A549 (cell line): Measurements from ENCODE around the gene LRP3. TPM values are rescaled to one million over a fixed set of nuclear protein-coding genes. Genes with fewer than 3 reads are reported as not detected.

Experiments used
- ATAC-seq, 2 experiments: fragments of 200-7000 bp in 1 of 2; fragments of >200 bp in 1 of 2; cut with Nextera tagmentation in 1 of 2; cut with Tn5 transposase in 1 of 2; 3 replicates each; pipeline versions ENCODE4 v1.8.0 to v1.9.1; 2018 to 2020; ENCODE audit warnings: mild to moderate bottlenecking in 1 of 2, moderate library complexity in 1 of 2
- CTCF ChIA-PET: fragments of 300-600 bp; sonication (Branson Sonifier 250); formaldehyde crosslinking; extraction: SDS; loops from one replicate; lab custom pipeline; 2021; ENCODE audit warnings: antibody characterized with exemption, inconsistent platforms; lab: Yijun Ruan, JAX
- POLR2A ChIA-PET: fragments of 350-600 bp; formaldehyde crosslinking; extraction: SDS; loops from one replicate; lab custom pipeline; 2021; ENCODE audit warnings: antibody characterized with exemption, inconsistent platforms; lab: Yijun Ruan, JAX
- DNase-seq, 2 experiments: peaks; one replicate each; pipeline versions ENCODE4 v3.0.0 to v3.0.0-alpha.2; 2011 to 2016; ENCODE audit warnings: low read depth in 1 of 2, low spot score in 1 of 2
- FAIRE-seq: peaks from 2 replicates; lab custom pipeline; 2011; peaks lifted over from hg19 to GRCh38; lab: Jason Lieb, UNC
- H3K27ac ChIP-seq, 2 experiments: fragments of >200 bp; sonication (Bioruptor Twin); formaldehyde crosslinking; 3 replicates each; pipeline ENCODE4 v1.5.1; 2016 to 2017
- H3K4me1 ChIP-seq: fragments of >200 bp; sonication (Bioruptor Twin); formaldehyde crosslinking; 3 replicates; pipeline ENCODE4 v1.6.1; 2016
- H3K4me2 ChIP-seq: fragments of >200 bp; sonication (Bioruptor Twin); formaldehyde crosslinking; 3 replicates; pipeline ENCODE4 v1.6.1; 2016
- H3K4me3 ChIP-seq: fragments of >200 bp; sonication (Bioruptor Twin); formaldehyde crosslinking; 3 replicates; pipeline ENCODE4 v1.5.1; 2016
- H3K9me3 ChIP-seq: fragments of >200 bp; sonication (Bioruptor Twin); formaldehyde crosslinking; 3 replicates; pipeline ENCODE4 v1.6.1; 2016
- BCL3 ChIP-seq: fragments of >200 bp; sonication (Bioruptor Twin); formaldehyde crosslinking; IDR thresholded peaks from 3 replicates; pipeline ENCODE4 v1.6.1; 2016
- BHLHE40 ChIP-seq: IDR thresholded peaks from 2 replicates; pipeline ENCODE4 v1.6.1; 2012; ENCODE audit warnings: low read depth, low read length, inconsistent platforms
- CBX8 ChIP-seq: fragments of 200-600 bp; sonication (generic); IDR thresholded peaks from 2 replicates; pipeline ENCODE4 v1.6.1; 2016
- CHD2 ChIP-seq: fragments of 150-350 bp; IDR thresholded peaks from 2 replicates; pipeline ENCODE4 v1.6.1; 2014; ENCODE audit warnings: low read length; ENCODE audit not compliant: partially characterized antibody
- EHF ChIP-seq: fragments of 250-450 bp; sonication (Bioruptor Pico); IDR thresholded peaks from 2 replicates; pipeline ENCODE4 v1.5.0; 2020; ENCODE audit warnings: mild to moderate bottlenecking
- EHMT2 ChIP-seq: fragments of 200-600 bp; sonication (generic); IDR thresholded peaks from 2 replicates; pipeline ENCODE4 v1.6.1; 2016; ENCODE audit warnings: antibody characterized with exemption, low read depth, mild to moderate bottlenecking, moderate library complexity
- ELK1 ChIP-seq: fragments of 150-350 bp; IDR thresholded peaks from 2 replicates; pipeline ENCODE4 v1.6.1; 2014; ENCODE audit warnings: low read depth, mild to moderate bottlenecking, low read length
- ESRRA ChIP-seq: fragments of 150-350 bp; IDR thresholded peaks from 2 replicates; pipeline ENCODE4 v1.6.1; 2014; ENCODE audit warnings: mild to moderate bottlenecking, low read length, borderline replicate concordance
- FOSB ChIP-seq: fragments of 250-450 bp; sonication (Bioruptor Pico); IDR thresholded peaks from 2 replicates; pipeline ENCODE4 v1.5.0; 2020; ENCODE audit warnings: mild to moderate bottlenecking, moderate library complexity
- FOSL2 ChIP-seq, 2 experiments: fragments of 450-650 bp in 1 of 2; fragments of >200 bp in 1 of 2; sonication (Bioruptor Twin) in 1 of 2; formaldehyde crosslinking; IDR thresholded peaks; 2 replicates each; pipeline versions ENCODE4 v1.5.0 to v1.6.1; 2016 to 2020; ENCODE audit warnings: mild to moderate bottlenecking in 1 of 2, moderate library complexity in 1 of 2
- HEYL ChIP-seq: fragments of 250-450 bp; sonication (Bioruptor Pico); IDR thresholded peaks from 2 replicates; pipeline ENCODE4 v1.8.0; 2021; ENCODE audit warnings: mild to moderate bottlenecking, moderate library complexity
- HOXB13 ChIP-seq: fragments of 250-450 bp; sonication (Bioruptor Pico); IDR thresholded peaks from 2 replicates; pipeline ENCODE4 v1.5.0; 2020; ENCODE audit warnings: low read depth, mild to moderate bottlenecking, moderate library complexity
- JUN ChIP-seq, 2 experiments: fragments of >200 bp; sonication (Bioruptor Twin); formaldehyde crosslinking; IDR thresholded peaks; 2 replicates in 1 of 2; 3 replicates in 1 of 2; pipeline ENCODE4 v1.6.1; 2016 to 2017
- MAFK ChIP-seq: fragments of 450-650 bp; IDR thresholded peaks from 2 replicates; pipeline ENCODE4 v1.6.1; 2014; ENCODE audit not compliant: partially characterized antibody
- MAZ ChIP-seq: fragments of 150-350 bp; IDR thresholded peaks from 2 replicates; pipeline ENCODE4 v1.6.1; 2014; ENCODE audit warnings: antibody characterized with exemption, low read depth, low read length, borderline replicate concordance
- MYC ChIP-seq: IDR thresholded peaks from 2 replicates; pipeline ENCODE4 v1.6.1; 2012; ENCODE audit warnings: mild to moderate bottlenecking, inconsistent platforms, low read length, improper control_type of control experiment, borderline replicate concordance
- NFE2L2 ChIP-seq: fragments of 150-350 bp; conservative IDR thresholded peaks from 2 replicates; pipeline ENCODE4 v1.6.1; 2014; ENCODE audit warnings: low read length
- PBX3 ChIP-seq: IDR thresholded peaks from 2 replicates; pipeline ENCODE4 v1.6.1; 2012
- PHF8 ChIP-seq: fragments of 200-600 bp; sonication (generic); IDR thresholded peaks from 2 replicates; pipeline ENCODE4 v1.6.1; 2016; ENCODE audit warnings: low read depth, mild to moderate bottlenecking, antibody characterized with exemption, moderate library complexity, borderline replicate concordance
- RAD21 ChIP-seq, 2 experiments: fragments of >200 bp in 1 of 2; sonication (Bioruptor Twin) in 1 of 2; formaldehyde crosslinking in 1 of 2; IDR thresholded peaks in 1 of 2; conservative IDR thresholded peaks in 1 of 2; 2 replicates in 1 of 2; 3 replicates in 1 of 2; pipeline ENCODE4 v1.6.1; 2012 to 2018; ENCODE audit warnings: inconsistent platforms in 1 of 2
- RARB ChIP-seq: fragments of 250-450 bp; sonication (Bioruptor Pico); IDR thresholded peaks from 2 replicates; pipeline ENCODE4 v1.8.0; 2021; ENCODE audit warnings: mild to moderate bottlenecking, moderate library complexity
- RCOR1 ChIP-seq: fragments of 150-350 bp; IDR thresholded peaks from 2 replicates; pipeline ENCODE4 v1.6.1; 2014; ENCODE audit warnings: antibody characterized with exemption, low read length, low read depth
- RFX5 ChIP-seq: fragments of 450-650 bp; IDR thresholded peaks from 2 replicates; pipeline ENCODE4 v1.7.1; 2014; ENCODE audit warnings: antibody characterized with exemption, mild to moderate bottlenecking, moderate library complexity
- SMC3 ChIP-seq: fragments of >200 bp; sonication (Bioruptor Twin); formaldehyde crosslinking; IDR thresholded peaks from 3 replicates; pipeline ENCODE4 v1.6.1; 2018; ENCODE audit warnings: inconsistent platforms
- TFCP2L1 ChIP-seq: fragments of 250-450 bp; sonication (Bioruptor Pico); IDR thresholded peaks from 2 replicates; pipeline ENCODE4 v1.5.0; 2021; ENCODE audit warnings: mild to moderate bottlenecking
- TP53 ChIP-seq: fragments of 250-450 bp; sonication (Bioruptor Pico); IDR thresholded peaks from 2 replicates; pipeline ENCODE4 v1.5.0; 2021; ENCODE audit warnings: mild to moderate bottlenecking, moderate library complexity
- USF2 ChIP-seq: fragments of 450-650 bp; IDR thresholded peaks from 2 replicates; pipeline ENCODE4 v1.6.1; 2014; ENCODE audit warnings: antibody characterized with exemption
- ZC3H11A ChIP-seq: fragments of 450-650 bp; IDR thresholded peaks from 2 replicates; pipeline ENCODE4 v1.6.1; 2014; ENCODE audit warnings: antibody characterized with exemption, mild to moderate bottlenecking
- WGBS: methylation state at CpG from one replicate; pipeline ENCODE4 v1.1.6; 2017; ENCODE audit errors: missing lambda C conversion rate; 5-methylcytosine and 5-hydroxymethylcytosine counted together
- polyA plus RNA-seq, 4 experiments: library from polyadenylated mRNA; depleted of rRNA in 3 of 4; stranded (reverse); fragments of >200 nt; fragmentation: RNase III in 1 of 4; extraction: RNeasy Plus Mini Kit Qiagen cat#74134 plus additional on column Dnase treatment in 1 of 4; gene quantifications; 2 replicates in 3 of 4; 3 replicates in 1 of 4; pipeline ENCODE4 v1.2.3, GENCODE V29; 2011 to 2017

LRP3 gene
- polyA plus RNA-seq, 2 of the 4 experiments (the other 2 are of a cell fraction), result 10.9 to 25.1 TPM

- peaks cover 13% of the 10 kb centered on the region for H3K4me1 ChIP-seq
- no peak for DNase-seq
- TF ChIP-seq RARB (CRISPR knock-in tag) (no peak), MAFK (no peak), ELK1 (no peak), PBX3 (no peak)
- ATAC-seq, result no peak
- FAIRE-seq, result no peak
- POLR2A ChIA-PET, result interaction anchor here (1.1 kb wide), 1 partner anchor 50 kb away, joined by 4 read pairs; the partner anchor contains the start of gene CEBPA
- no peaks in the 10 kb centered on the region for H3K9me3 ChIP-seq
- no peak overlapping the region for H3K4me2 ChIP-seq
- 53% methylated on average over 4 of the region's 4 CpGs for WGBS
- H3K27ac ChIP-seq, result no peak overlapping the region
- H3K4me3 ChIP-seq, result no peak overlapping the region
- CTCF ChIA-PET, result interaction anchor here (0.9 to 11.5 kb wide), 10 partner anchors 8 to 525 kb away, joined by 3 to 105 read pairs (median 8); partner anchors contain the start of gene CEBPA
These were observed 58.4 kb downstream of the LRP3 start for GRCh38 chr19:33252418-33252962.

- DNase-seq (no peak), FAIRE-seq (no peak), ATAC-seq (no peak)
- no peak overlapping the region for H3K4me3 ChIP-seq
- CTCF ChIA-PET, result interaction anchor here (0.9 to 11.5 kb wide), 8 partner anchors 11 to 165 kb away, joined by 3 to 105 read pairs (median 8); partner anchors contain the start of gene CEBPA
- peaks cover 4% of the 10 kb centered on the region; the same call in 1 of the 3 replicates for H3K9me3 ChIP-seq
- no peak overlapping the region for H3K4me2 ChIP-seq
- WGBS, result 61% methylated on average over 6 of the region's 8 CpGs
- H3K27ac ChIP-seq, result no peak overlapping the region
- TF ChIP-seq FOSL2 (IDR thresholded peaks at IDR 0.05) (no peak), FOSL2 (CRISPR knock-in tag; IDR thresholded peaks at IDR 0.05) (no peak), JUN (IDR thresholded peaks at IDR 0.05) (no peak), RAD21 (conservative IDR thresholded peaks at IDR 0.05 in 1 of 2, IDR thresholded peaks at IDR 0.05 in 1 of 2) (no peak), CHD2 (no peak), HEYL (CRISPR knock-in tag) (no peak), RCOR1 (no peak), EHMT2 (no peak), HOXB13 (CRISPR knock-in tag) (no peak)
- POLR2A ChIA-PET, result interaction anchor here (1.1 kb wide), 1 partner anchor 49 kb away, joined by 4 read pairs; the partner anchor contains the start of gene CEBPA
- H3K4me1 ChIP-seq, result peaks cover 13% of the 10 kb centered on the region
These were observed 58.8 kb downstream of the LRP3 start for GRCh38 chr19:33252971-33253370.

- Histone ChIP-seq H3K4me2 (no peak overlapping the region), H3K9me3 (peaks cover 12% of the 10 kb centered on the region; the same call in 2 of the 3 replicates), H3K4me1 (peaks cover 8% of the 10 kb centered on the region), H3K27ac (no peak overlapping the region), H3K4me3 (no peak overlapping the region)
- DNase-seq (no peak), FAIRE-seq (no peak), ATAC-seq (peak; percentile 11 to 24; a peak in 3 of 6 replicates)
- TF ChIP-seq TFCP2L1 (CRISPR knock-in tag) (no peak), ZC3H11A (no peak), BCL3 (no peak), FOSB (CRISPR knock-in tag) (no peak), MYC (no peak), EHF (CRISPR knock-in tag) (no peak), CBX8 (no peak), ESRRA (no peak), MAZ (no peak), TP53 (no peak), RFX5 (no peak), BHLHE40 (no peak), USF2 (no peak), RARB (CRISPR knock-in tag) (no peak), NFE2L2 (no peak), RAD21 (conservative IDR thresholded peaks at IDR 0.05 in 1 of 2, IDR thresholded peaks at IDR 0.05 in 1 of 2) (no peak), PHF8 (no peak), SMC3 (no peak)
- CTCF ChIA-PET, result interaction anchor here (0.6 to 11.5 kb wide), 16 partner anchors 8 to 523 kb away, joined by 3 to 105 read pairs (median 7); partner anchors contain the start of gene CEBPA
- WGBS, result 56% methylated on average over 13 of the region's 13 CpGs
- POLR2A ChIA-PET, result no interaction called here
These were observed 60.2 kb downstream of the LRP3 start for GRCh38 chr19:33254245-33254824.
